Amygdala (tissue), 56 donors: ENCODE results near the gene MYBPH.

Experiments used
- DNase-seq, 56 donors: peaks; one replicate each; lab custom pipeline; 2025; lab: John Stamatoyannopoulos, UW

The MYBPH gene

GRCh38 chr1:203181586-203182386, 6.2 kb upstream of the MYBPH start:
- DNase-seq, result no peak

GRCh38 chr1:203180611-203181330, 5.1 kb upstream of the MYBPH start:
- DNase-seq, result no peak

DNA sequence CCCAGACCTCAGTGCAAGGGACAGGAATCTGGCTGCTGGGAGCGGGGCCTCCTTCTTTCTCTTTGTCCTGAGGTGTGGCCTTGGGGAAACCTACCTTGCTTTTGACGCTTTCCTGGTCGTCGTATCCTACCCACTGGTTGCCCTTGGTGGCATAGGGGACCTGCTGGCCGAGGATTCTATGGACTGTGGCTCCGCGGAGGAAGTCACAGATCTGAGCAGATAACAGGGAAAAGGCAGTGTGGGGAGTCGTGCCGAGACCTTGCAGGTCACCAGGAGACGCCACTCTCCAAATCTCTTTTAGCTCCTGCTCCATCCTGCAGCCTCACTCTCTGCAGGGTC, 4.0 kb upstream of the MYBPH start:
- no peak for DNase-seq

DNA sequence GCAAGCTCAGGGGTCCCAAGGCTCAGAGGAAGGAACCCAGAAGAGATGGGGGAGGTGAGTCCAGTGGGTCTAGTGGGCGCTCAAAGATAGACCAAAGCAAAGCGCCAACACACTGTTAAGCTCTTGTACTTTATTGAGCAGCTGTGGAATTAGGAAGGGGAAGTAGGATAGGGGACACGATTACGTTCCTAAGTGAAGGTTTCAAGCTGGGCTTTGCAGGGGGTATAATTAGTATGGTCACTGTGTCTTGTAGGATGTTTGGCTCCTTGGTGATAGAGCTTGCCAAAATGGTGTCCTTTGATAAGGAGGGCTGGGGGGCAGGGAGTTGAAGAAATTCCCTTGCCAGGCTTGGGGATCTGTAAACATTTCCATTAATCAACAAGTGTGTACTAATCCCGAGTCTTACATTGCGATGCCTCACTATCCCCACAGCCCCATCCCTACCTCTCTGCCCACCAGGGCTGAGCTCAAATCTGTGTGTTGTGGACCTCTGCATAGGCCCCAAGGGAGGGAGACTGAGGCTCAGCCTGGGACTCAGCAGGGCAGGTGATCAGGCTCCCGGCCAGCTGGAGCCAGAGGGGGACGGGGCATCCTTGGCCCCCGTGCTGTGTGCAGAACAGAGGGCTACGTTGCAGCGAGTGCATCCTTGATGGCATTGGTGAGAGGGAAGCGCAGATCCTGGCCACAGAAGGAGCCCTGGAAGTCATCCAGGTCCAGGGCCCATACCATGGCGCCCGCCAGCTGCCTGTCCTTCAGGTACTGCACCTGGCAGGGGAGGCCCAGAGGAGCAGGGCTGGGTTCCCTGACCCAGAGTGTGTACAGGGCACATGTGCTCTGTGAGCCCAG, 3.4 kb upstream of the MYBPH start:
- no peak for DNase-seq

DNA sequence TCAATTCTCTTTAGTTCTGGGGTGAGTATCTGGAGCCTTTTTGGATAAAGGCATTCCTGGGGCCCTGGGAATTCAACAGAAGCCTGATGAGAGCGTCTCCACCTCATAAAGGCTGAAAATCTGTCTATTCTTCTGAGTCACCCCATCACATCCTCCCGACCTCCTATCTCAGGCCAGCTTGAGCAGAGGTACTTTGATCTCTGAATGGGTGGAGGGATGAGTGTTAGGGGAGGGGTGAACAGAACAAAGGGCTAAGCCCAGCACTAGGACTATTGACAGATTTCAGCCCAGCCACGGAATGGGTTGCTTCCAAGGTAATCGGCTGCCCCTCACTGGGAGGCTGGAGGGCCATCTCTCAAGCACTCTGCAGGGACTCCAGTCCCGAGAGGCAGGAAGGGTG, 2.5 kb upstream of the MYBPH start:
- no peak for DNase-seq

DNA sequence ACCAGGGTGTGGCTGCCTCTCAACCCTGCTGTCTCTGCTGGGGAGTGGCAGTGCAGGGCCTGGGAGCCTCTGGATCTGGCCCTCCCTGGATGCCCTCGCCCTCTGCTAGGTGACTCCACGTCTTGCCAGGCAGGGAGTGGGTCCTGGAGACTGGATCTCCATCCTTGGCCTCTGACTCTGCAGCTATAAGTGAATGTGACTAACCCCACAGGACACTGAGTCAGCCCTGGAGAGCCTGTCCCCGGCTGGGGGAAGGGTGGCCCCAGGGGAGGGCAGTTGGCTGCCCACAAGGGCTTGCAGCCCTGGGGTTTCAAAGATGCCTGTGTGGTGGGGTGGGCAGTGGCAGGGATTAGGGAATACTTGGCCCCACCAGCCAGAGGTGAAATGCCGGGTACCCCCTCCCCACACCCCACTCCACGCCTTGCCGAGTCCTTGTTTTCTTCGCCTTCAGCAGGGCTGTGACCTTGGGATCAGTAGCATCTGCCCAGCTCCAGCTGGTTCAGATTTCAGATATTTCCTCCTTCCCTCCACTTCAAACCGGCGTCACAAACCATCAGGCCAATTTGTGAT, 1.9 kb upstream of the MYBPH start:
- DNase-seq, result no peak

- no peak for DNase-seq
Observed at GRCh38 chr1:203177036-203177405, 1.4 kb upstream of the MYBPH start.

DNA sequence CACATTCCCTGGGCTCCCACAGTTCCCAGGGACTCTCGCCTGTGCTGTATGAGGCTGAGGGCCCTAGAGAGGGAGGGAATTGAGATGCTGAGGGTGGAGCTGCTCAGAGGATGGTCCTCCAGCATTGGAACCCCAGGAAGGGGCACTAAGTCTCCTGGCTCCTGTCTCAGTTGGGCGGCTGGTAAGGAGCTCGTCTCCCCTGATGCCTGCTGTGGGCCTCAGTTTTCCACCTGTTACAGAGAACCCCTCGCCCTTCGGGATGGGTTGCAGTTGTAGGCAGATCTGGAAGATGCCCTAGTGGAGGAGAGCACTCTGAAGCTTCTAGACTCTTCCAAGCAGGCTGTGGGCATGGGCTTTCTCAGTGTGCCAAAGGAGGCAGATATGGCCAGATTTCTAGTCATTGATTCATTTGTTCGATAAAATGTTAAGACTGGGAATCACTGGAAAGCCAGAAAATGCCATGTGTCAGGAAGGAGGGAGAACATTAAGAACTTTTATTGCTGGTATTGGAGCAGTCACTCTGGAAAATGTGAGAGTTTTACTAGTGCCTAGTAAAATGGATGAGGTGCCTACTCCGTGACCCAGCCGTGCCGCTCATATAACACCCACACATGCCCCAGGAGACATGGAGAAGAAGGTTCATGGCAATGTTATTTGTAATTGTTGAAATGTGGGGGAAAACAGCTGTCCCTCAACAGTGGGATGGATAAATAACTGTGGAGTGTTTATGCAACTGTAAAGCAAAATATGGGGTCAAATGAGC, 828 bp upstream of the MYBPH start:
- DNase-seq, result no peak

DNA sequence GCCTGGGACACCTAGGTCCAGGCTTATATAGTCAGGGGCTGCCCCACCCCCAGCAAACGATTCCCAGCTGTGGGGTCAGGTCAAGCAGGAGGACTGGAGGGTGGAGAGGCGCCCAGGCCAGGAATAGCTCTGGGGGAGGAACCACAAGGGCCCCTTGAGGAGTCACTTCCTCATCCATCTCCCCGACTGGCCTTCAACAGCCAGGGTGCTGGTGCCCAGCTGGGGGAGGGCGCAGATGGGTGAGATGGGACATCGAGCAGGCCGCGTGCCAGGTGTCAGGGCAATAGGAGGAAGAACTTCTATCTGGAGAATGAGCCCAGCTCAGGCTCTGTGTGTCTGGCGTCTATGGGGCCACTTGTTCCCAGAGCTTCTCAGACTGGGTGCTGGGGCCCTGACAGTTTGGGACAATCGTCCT, 208 bp upstream of the MYBPH start:
- DNase-seq, result peak in 17 of 56 donors; percentile 17 to 69 (median 36)

GRCh38 chr1:203174324-203174985, 1.2 kb downstream of the MYBPH start:
- DNase-seq, result no peak

DNA sequence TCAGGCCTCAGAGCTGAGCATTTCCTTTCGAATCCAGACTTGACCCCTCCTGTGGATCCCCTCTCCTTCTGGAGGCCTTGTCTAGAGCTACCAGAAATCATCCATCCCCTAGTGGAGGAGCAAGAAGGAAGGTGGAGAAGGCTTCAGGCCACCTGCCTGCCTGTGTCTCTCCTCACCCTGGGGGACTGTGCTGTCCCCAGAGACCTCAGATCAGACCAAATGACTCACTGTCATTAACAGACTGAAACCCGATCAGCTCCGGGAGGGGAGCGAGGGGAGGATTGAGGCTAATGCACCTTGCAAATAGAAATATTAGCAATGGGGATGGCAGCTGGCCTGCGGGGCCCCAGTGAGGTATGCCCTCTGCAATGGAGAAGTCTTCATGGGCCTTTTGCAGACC, 2.1 kb downstream of the MYBPH start:
- no peak for DNase-seq

DNA sequence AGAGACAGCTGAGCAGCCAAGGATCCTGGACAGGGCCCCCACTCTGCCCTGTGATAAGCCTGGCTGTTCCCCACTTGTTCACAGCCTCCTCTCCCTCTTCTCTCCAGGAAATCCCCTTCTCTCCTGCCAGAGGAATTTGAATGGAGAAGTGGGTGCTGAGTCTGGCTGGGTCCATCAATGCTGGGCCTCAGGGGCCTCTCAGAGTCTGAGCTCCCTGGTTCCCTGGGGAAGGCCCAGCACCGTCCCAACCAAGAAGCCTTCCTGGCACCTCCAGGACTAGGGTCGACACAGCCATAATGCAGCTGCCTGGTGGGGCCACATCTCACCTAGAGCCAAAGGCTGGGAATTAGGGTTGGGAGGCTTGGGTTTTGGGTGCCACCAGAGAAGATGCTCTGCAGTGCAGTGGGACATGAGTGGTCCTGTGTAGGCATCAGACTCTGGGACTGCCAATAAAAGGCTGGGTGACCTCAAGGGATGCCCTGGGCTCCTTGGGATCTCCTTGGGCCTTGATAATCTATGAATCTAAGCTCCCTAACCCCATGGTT, 2.5 kb downstream of the MYBPH start:
- no peak for DNase-seq

DNA sequence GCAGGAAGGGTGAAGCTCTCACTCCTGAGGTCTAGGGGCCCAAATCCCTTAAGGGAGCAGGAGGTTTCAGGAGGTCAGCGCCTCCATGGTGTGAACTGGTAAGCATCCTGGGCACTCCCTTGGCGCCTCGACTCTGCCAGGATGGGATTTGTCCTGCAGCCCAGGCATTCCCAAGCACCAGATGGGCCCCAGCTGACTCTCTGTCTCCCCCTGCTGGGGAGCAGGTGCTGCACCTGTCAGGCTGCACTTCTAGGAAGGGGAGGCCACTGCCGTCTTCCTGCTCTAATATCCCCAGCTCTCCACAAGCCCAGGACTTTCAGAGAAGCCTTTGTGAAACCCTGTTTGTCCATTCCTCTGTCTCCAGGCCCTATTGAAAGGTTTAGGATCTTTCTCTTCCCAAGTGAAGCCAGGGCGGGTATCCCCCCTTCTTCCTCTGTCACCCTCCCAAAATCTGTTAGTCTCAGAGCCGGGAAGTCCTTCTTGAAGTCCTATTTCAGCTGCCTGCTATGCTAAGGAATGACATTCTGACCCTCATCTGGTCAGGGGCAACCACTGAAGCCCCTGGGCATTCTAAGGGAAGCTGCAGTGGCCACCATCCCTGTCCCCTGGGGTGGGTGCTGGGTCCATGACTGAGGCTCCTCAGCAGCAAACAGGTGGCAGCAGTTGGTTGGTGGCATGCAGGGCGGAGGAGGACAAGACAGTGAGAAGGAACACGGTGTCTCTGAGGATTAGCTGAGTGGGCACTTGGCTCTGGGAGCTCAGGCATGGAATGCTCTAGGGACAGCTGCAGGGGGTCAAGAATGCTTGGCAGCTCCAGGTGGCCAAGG, 3.2 kb downstream of the MYBPH start:
- DNase-seq, result peak in 42 of 56 donors; percentile 21 to 81 (median 50)

DNA sequence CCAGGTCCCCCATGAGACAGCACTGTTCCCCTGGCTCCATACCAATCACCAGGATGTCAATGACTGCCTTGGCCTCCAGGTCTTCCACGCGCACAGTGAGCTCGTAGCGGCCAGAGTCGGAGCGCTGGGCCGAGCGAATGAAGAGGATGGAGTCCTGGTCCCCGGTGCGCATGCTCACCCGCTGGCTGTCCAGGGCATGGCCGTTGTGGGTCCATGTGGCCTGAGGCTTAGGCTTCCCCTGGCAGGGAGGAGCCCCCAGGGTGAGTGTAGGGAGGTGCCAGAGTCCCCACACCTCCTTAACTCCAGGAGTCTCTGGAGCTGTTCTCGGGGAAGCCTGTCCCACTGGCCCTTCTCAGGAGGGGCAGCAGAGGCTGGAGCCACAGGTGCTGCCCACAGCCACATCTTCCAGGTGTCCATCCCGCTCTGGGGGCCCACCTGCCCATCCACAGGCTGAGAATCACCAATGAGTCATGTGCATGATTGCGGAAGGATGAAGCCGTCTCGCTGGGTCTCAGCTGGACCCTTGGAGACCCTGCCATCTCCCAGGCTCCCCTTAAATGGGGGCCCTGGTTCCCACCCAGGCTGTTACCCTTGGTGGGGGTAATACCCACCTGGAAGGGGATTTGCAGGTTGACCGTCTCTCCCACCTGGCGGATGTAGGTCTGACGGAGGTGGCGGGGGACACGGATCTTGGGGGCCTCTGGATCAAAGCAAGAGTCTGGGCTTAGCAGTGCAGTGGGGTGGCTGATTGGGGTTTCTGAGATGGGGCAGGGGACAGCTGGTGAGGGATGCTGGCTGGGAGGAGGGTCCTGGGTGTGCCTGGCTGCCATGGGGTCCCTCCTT, 4.1 kb downstream of the MYBPH start:
- no peak for DNase-seq

DNA sequence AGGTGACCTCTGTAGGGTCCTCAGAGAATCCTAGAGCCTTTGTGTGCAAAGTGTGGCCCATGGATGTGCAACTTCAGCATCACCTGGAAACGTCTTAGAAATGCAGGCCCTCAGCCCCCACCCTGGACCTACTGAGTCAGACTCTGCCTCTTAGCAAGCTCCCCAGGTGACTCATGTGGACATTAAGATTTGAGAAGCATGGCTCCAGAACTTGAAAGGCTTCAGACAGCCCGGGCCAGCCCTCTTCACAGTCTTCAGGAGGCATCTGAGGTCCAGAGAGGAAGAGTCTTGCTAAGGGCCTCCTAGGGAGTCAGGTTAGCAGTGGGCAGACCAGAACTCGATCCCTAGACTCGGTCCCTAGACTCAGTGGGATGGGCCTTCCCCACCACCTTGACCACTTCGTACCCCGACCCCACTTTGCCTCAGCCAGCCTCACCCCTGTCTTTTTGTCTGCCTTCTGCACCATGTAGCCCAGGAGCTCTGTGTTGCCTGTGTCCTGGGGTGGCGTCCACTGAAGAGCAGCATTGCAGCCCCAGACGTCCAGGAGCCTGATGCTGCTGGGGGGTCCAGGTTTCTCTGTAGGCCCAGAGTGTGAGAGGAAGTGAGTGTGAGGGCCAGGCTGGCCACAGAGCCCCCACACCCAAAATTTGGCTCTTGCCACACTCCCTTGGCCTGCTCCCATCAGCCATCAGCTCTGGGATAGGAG, 4.8 kb downstream of the MYBPH start:
- DNase-seq, result no peak

DNA sequence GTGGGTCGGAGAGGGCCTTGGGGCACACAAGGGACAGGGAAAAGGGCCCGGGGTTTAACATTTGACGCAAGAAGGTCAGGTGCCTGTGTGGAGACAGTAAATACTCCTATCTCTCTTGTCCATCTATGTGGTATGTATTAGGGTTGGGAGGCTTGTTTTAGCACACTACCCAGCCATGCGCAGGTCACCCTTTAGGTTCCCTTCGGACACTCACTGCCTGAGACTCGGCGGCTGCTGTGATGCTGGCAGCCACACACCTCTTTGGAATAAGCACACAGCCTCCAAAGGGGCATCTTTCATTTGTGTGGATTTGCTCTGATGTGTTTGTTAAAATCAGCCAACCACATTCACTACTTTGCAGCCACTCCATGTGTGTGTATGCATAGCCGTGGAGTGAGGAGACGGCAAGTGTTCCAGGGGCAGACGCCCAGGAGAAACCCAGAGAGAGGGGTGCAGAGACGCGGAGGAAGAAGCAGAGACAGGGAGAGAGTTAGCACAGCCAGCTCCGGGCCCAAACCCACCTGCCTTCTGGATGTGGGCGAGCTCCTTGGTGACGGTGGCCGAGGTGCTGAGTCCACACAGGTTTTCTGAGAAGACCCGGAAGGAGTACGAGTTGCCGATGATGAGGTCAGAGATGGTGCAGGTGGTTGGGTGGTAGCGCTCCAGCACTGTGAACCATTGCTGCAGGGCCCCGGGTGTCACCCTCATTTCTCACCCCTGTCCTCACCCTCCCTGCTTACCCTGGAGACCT, 5.7 kb downstream of the MYBPH start:
- no peak for DNase-seq
